Keratinocyte (primary cell): ENCODE data around the gene HK1.

Source experiments
- EZH2 ChIP-seq: IDR thresholded peaks from one replicate; pipeline ENCODE4 v1.6.1; 2012; ENCODE audit warnings: inconsistent platforms, mild to moderate bottlenecking, low read length, moderate library complexity
- TF ChIP-seq, protein P1 (sequence below), 3 experiments: IDR thresholded peaks in 1 of 3; conservative IDR thresholded peaks in 1 of 3; optimal IDR thresholded peaks in 1 of 3; 2 replicates in 2 of 3; 3 replicates in 1 of 3; pipeline versions ENCODE3 to v1.5.1; 2011; ENCODE audit warnings: low read length in 3 of 3, mild to moderate bottlenecking in 3 of 3, moderate library complexity in 2 of 3, control low read depth in 1 of 3, inconsistent platforms in 1 of 3; ENCODE audit not compliant: insufficient read depth in 2 of 3; ENCODE audit errors: extremely low read depth in 1 of 3

- TF ChIP-seq, protein P1, sequence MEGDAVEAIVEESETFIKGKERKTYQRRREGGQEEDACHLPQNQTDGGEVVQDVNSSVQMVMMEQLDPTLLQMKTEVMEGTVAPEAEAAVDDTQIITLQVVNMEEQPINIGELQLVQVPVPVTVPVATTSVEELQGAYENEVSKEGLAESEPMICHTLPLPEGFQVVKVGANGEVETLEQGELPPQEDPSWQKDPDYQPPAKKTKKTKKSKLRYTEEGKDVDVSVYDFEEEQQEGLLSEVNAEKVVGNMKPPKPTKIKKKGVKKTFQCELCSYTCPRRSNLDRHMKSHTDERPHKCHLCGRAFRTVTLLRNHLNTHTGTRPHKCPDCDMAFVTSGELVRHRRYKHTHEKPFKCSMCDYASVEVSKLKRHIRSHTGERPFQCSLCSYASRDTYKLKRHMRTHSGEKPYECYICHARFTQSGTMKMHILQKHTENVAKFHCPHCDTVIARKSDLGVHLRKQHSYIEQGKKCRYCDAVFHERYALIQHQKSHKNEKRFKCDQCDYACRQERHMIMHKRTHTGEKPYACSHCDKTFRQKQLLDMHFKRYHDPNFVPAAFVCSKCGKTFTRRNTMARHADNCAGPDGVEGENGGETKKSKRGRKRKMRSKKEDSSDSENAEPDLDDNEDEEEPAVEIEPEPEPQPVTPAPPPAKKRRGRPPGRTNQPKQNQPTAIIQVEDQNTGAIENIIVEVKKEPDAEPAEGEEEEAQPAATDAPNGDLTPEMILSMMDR (optimal IDR thresholded peaks at IDR 0.05 in 1 of 3, IDR thresholded peaks at IDR 0.05 in 1 of 3, conservative IDR thresholded peaks at IDR 0.05 in 1 of 3; ENCODE audit: extremely low read depth in 1 of 3, insufficient read depth in 2 of 3, low read length in 3 of 3) = no peak
- no peak for TF ChIP-seq EZH2
These were observed 156.6 kb downstream of the HK1 start for GRCh38 chr10:69434926-69435325.
